HG02678 (cell line): ENCODE results near the gene TLR7.

ENCODE experiments used
- ATAC-seq: cut with Tn5 transposase; IDR thresholded peaks from one replicate; pipeline ENCODE4 v1.9.1; 2021; ENCODE audit warnings: mild to moderate bottlenecking, moderate library complexity; ENCODE audit not compliant: unreplicated experiment

The TLR7 gene

GRCh38 chrX:12866451-12867377 lies at the start of gene TLR7:
Gene TLR7, plus strand, starts transcription at chrX:12867072. Its CDS starts 507 bp downstream, at chrX:12867579.
- peak; percentile 45 for ATAC-seq

GRCh38 chrX:12817528-12817927 lies 49.3 kb upstream of the TLR7 start:
- ATAC-seq: no peak

GRCh38 chrX:12819222-12819621 lies 47.6 kb upstream of the TLR7 start:
- no peak for ATAC-seq

GRCh38 chrX:12820737-12821136 lies 46.1 kb upstream of the TLR7 start:
- no peak for ATAC-seq

- ATAC-seq: no peak
These were observed 41.9 kb upstream of the TLR7 start for GRCh38 chrX:12824944-12825343.

GRCh38 chrX:12825801-12826200 lies 41.1 kb upstream of the TLR7 start:
- no peak for ATAC-seq

GRCh38 chrX:12843061-12843667 lies 23.7 kb upstream of the TLR7 start:
- no peak for ATAC-seq

- peak; percentile 91 for ATAC-seq
These were observed 23.1 kb upstream of the TLR7 start for GRCh38 chrX:12843668-12844279.

- ATAC-seq: no peak
These were observed 22.6 kb upstream of the TLR7 start for GRCh38 chrX:12844319-12844718.

- ATAC-seq: no peak
These were observed 1.5 kb upstream of the TLR7 start for GRCh38 chrX:12865359-12865758.

GRCh38 chrX:12867685-12868084 lies 813 bp downstream of the TLR7 start:
- peak; percentile 33 for ATAC-seq

- peak; percentile 51 for ATAC-seq
These were observed 1.9 kb downstream of the TLR7 start for GRCh38 chrX:12868747-12869146.

GRCh38 chrX:12871257-12871656 lies 4.4 kb downstream of the TLR7 start:
- ATAC-seq: no peak

GRCh38 chrX:12872741-12873140 lies 5.9 kb downstream of the TLR7 start:
- no peak for ATAC-seq

- ATAC-seq: no peak
These were observed 7.7 kb downstream of the TLR7 start for GRCh38 chrX:12874581-12874980.

GRCh38 chrX:12877386-12877785 lies 10.5 kb downstream of the TLR7 start:
- no peak for ATAC-seq

- ATAC-seq: no peak
These were observed 11.7 kb downstream of the TLR7 start for GRCh38 chrX:12878536-12878935.

- ATAC-seq: no peak
These were observed 15.0 kb downstream of the TLR7 start for GRCh38 chrX:12881914-12882313.

GRCh38 chrX:12885508-12885907 lies 18.6 kb downstream of the TLR7 start:
- no peak for ATAC-seq

GRCh38 chrX:12886545-12886944 lies 19.7 kb downstream of the TLR7 start:
- no peak for ATAC-seq

- ATAC-seq: no peak
These were observed 20.3 kb downstream of the TLR7 start for GRCh38 chrX:12887141-12887540.

GRCh38 chrX:12887767-12888166 lies 20.9 kb downstream of the TLR7 start:
- no peak for ATAC-seq
